M059J (cell line): Measurements from ENCODE around the gene TGFBR2. TPM values are rescaled to one million over a fixed set of nuclear protein-coding genes. Genes with fewer than 3 reads are reported as not detected.
A peak's percentile ranks its signal among the peaks of the same experiment; 100 is the strongest.

Experiments used
- DNase-seq: peaks from one replicate; pipeline ENCODE4 v3.0.0-alpha.2; 2012; ENCODE audit warnings: low read depth
- total RNA-seq: library from RNA; depleted of rRNA; stranded (reverse); fragments of >200 nt; shearing (Covaris generic); gene quantifications from 2 replicates; pipeline ENCODE4 v1.2.3, GENCODE V29; 2014

TGFBR2 gene
- total RNA-seq, 1 experiment from 2014 or later, result 27.1 TPM

DNA sequence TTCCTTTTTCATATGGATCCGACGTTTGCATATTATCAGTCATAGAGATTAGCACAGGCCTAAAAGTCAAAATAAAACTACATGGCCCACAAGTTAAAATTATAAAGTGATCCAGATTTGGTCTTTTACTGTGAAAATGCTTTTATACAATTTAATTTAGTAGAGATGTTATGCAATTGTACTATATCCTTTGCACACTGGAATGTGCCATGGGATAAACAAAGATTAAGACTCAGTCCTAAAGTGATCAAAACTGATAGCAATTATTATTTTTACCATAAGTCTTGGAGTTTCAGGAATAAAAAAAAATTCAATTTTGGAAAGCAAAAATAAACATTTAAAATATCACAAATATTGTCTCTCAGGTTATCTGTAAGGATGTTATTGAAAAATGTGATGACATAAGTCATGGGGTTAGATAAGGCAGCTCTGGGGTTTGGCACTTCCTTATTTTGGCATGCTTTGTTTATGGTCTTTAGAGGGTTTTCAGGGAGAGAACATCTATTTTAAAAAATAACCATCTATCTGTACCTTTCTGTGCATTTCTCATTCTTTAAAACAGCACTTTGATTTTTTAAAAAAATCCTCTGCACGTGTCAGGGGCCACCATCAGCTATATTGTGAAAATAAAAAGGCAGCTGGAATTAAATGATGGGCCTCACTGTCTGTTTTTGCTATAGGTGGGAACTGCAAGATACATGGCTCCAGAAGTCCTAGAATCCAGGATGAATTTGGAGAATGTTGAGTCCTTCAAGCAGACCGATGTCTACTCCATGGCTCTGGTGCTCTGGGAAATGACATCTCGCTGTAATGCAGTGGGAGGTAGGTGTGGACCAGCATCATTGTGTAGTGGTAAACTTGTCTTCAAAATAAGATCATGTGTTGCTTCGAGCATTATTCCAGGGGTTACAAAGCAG, 67.3 kb downstream of the TGFBR2 start:
- DNase-seq, result no peak

DNA sequence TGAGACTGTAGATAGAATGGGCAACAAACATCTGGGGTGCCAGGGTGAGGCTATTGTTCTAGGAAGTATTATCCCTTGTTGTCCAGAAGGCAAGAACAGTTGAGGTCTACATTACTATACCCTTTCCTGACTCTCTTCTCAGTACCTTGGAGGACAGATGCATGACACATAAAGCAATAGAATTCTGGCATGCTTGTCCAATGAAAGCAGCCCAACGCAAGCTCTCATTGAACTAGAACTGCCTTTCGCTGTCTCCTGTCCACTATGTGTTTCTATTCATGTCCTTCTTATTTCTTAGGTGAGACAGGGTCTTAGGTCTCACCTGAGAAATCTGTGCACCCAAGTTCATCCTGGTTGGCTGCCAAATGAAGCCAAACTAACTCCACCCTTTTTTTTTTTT, 68.6 kb downstream of the TGFBR2 start:
- DNase-seq, result no peak

DNA sequence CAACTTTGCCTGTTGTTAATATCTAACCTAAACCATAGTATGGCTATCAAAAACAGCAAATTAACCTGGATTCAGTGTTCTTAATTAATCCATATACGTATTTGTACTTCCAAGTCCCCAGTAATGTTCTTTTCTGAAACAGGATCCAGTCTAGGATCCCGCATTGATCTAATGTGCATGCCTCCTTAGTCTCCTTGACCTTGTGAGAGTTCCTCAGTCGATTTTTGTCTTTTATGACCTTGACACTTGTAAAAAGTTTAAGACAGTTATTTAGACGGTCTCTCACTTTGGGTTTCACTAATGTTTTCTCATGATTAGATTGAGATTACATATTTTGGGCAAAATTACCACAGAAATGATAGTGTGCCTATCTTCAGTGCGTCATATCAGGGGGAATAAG, 69.4 kb downstream of the TGFBR2 start:
- no peak for DNase-seq

DNA sequence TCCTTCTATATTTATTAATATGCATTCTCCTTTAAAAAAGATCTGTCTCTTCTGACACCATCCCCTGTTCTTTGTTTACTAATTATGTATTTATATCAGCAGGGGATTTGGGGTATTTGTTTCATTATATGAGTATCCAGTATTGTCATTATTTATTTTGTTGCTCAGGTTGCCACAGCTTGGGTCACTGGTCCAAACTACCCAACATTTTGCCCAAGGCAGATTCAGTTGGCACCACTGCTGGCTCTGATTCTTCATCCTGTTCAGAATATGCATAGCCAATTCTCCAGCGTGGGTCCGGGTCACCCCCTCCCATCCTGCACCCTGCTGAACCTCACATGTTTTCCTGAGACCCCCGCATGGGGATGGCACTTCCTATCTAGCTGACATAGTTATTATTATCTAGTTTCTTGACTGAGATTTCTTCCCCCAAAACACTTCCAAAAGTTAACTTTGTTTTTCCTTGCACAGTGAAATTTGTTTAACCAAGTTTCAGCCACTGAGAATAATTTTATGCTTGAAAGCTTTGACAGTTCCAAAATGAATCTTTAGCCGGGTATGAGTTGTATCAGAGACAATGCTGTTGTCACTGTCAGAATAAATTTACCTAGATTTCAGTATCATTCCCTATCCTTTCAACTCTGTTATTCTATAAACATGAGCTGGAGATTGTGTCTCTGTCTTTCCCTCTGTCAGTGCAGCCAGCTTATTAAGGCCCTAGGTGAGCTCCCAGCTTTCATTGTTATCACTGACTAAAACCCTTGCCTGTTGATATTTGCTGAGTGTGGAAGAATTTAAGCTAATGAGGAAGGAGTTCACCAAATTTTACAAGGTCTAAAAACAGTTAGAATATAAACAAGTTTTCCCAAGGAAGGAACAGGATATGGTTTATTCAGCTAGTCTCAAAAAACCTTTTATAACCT, 70.3 kb downstream of the TGFBR2 start:
- no peak for DNase-seq

DNA sequence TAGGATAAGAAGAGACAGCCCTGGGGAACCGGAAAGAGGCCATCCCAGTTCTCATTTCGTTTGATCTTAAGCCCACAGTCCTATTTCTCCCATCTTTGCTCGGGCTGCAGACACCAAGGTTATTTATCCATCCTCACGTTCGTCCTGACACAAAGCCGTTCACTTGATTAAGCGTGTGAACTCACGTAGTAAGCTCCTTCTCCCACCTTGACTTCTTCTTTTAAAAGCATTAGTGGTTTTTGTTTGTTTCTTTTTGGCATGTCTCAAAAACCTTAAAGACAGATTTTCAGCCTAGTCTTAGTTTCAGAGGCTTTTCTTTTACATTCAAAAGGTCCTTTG, 70.9 kb downstream of the TGFBR2 start:
- DNase-seq, result no peak

DNA sequence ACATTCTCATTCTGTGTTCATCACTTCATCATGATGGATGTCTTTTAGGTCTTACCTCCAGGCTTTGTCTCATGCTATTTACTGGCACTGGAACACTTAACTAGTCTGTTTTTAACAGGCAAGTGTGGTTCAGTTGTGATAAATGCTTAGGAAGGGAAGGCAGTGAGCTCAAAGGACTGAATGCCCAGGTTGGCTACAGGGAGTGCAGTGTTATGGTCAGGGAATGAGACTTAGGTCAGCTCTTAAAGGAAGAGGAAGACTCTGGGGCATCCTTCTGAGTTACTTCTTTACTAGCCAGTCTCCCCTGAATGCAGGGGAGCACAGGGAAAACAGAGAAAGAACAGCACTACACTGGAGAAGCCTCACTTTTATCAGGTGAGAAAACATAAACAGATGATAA, 72.6 kb downstream of the TGFBR2 start:
- no peak for DNase-seq

DNA sequence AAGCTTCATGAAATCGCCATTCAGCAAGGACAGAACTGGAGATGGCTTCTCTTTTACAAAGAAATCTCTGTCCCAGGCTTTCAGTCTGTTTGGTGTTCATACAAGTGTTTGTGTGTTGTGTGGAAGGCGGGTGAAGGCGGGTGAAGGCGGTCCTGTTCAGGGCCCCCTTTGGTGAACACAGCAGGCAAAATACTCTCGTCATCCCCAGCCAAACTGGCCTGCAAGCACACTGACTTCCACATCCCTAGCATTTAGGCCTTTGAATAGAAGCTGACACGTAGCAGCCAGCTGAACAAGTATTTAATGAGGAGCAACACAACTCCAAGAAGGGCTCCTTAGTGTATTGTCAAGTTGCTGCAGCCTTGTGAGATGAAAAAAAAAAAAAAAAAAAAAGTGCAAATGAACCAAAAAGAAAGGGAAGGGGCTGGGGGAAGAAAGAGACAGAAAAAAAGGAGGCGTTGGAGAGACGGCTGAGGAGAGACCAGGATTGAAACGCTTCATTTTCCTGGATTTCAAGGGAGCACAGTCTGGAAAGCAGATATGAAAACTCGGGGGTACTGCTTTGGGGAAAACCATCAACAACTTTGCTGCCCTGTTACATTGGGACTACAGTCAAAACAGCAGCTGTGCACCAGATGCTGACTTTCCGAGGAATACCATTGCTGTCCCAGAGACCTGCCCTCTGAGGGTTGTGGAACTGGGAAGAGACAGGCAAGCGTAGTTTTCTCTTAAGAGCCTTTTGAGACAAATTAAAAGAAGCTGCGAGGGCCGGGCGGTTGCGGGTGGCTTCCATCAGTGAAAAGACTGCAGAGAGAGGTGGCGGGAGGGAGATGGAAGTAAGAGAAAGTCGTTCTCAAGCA, 74.6 kb downstream of the TGFBR2 start:
- no peak for DNase-seq

DNA sequence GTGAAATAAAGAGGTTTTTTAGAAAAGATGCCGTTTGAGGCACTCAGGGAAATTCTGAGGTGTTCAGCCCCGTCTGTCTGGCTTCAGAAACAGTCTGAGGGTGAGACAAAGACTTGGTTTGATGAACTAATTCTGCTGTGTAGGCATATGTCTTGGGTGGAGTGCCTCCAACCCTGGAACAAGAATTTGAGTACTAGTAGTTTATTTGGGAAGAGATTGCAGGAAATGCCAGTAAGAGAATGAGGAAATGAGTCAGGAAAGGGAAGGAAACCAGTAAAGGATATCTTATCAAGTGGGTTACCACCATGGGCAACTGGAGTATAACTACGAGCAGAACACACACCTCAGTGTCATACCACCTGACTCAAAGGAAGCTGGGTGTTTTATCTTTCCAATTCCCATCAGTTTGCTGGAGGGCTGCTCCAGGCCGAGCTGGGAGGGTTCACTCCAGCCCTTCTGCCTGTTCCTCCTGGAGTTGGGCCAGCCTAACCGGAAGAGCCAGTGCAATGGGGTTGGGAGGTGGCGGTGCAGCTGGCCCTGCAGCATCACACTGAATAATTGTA, 75.3 kb downstream of the TGFBR2 start:
- peak; percentile 34 for DNase-seq

DNA sequence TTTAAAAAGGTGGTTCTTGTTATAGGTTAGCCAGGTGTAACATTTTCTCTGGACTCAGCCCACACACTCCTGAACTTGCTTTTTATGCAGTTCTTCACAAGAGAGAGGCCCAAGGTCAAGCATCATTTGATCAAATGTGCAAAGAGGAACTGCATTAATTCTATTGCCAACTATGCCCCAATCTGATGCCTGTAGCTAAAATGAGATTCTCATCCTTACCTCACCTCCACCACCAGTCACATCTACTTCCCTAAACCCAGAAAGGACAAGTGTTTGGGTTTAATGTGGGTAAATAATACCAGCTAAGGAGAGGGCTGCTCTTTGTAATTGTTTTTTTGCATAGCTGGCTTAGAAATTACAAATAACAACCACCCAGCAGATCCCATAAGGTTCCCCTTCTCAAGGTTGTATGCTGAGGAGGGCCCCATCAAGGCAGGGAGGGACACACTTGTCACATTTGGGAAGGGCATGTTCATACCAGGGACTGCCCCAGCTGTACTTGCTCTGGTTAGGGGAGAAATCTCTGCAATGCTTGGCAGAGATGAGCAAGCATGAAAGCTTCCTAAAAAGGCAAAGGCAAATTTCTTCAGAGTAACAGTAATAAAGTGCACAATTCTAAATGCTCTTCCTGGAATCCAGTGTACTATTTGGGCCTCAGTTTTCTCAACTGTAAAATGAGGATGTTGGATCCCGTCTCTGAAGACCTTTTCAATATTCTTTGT, 76.2 kb downstream of the TGFBR2 start:
- DNase-seq, result no peak

DNA sequence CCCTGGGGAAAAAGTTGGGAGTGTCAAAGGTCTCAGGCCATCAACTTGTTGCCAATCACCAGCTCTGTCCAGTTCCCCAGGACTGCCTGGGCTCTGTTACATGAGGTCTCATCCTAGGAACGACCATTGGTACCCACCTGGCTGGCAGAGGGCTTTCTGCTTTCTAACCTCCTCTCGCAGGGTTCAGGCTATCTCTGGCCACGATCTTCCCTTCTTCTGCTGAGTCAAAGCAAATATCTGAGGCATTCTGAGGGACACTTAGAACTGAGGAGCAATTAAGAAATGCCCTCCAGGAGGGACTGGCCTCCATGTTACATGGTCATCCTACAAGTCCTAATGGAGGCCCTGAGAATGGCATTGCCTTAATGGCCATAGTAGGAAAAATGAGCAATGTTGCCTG, 77.4 kb downstream of the TGFBR2 start:
- peak; percentile 37 for DNase-seq

DNA sequence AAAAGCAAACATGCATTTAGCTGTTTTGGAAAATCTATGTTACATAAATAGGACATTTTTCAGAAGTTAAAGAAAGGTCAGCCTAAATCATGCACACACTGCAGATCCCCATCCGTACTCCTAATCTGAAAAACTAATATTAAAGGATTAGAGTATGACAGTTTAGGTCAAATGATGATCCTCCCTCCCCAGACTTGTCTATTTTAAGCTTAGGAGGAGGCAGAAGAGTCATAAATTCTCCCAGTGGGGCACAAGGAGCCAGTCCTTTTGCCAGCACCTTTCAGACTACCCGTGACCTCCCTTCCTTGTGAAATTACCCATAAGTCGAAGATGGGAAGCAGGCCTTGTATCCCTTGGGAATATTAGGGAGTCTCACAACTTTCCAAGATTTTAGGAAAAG, 78.0 kb downstream of the TGFBR2 start:
- no peak for DNase-seq

DNA sequence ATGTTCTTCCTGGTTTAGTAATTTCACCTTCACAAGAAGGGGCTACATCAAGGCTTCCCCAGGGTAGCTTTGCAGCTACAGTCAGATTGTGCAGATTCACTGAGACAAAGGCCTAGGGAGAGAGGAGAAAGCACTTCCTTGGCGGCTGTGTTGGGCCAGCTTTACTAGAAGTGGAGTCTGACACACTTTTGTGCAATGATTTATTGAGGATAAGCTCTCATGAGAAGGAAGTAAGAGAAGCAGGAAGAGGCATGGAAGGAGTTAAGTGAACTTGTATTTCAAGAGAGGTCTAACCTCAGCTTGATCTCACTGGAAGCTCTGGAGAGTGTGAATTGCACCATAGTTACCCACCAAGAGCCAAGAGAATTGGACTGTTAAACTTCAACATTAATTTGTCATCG, 78.9 kb downstream of the TGFBR2 start:
- DNase-seq, result no peak

DNA sequence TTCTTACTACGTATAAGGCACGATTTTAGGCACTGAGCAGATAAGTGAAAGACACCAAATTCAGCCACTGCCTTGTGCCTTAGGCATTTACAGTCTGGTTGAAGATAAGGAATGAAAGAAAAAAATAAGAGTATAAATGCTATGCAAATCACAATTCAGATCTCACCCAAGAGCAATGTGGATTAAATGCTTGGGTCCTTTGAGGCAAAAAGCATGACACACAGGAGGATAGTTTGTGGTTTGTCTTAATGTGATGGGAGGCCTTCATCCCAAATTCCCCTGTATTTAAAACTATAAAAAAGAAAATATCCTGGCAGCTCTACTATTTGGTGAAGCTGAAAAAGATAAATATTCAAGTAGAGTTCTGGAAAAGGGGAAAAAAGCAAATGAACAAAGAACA, 79.8 kb downstream of the TGFBR2 start:
- DNase-seq, result peak; percentile 13

DNA sequence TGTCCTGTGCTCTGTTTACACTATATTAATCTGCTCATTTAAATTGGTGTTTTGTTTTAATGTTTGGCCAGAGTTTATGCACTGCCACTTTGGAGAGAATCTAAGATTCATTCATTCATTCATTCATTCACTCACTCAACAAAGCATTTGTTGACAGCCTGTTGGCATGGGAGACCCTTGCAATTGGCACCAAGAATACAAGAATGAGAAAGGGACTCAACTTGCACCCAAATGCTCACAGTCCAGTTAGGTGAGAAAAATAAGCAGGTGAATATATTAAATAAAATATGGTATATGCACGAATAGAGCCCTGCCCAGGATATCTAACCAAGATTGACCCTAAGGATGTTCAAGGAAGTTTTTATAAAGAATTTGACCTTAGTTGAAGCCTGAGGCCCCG, 80.4 kb downstream of the TGFBR2 start:
- DNase-seq, result no peak

DNA sequence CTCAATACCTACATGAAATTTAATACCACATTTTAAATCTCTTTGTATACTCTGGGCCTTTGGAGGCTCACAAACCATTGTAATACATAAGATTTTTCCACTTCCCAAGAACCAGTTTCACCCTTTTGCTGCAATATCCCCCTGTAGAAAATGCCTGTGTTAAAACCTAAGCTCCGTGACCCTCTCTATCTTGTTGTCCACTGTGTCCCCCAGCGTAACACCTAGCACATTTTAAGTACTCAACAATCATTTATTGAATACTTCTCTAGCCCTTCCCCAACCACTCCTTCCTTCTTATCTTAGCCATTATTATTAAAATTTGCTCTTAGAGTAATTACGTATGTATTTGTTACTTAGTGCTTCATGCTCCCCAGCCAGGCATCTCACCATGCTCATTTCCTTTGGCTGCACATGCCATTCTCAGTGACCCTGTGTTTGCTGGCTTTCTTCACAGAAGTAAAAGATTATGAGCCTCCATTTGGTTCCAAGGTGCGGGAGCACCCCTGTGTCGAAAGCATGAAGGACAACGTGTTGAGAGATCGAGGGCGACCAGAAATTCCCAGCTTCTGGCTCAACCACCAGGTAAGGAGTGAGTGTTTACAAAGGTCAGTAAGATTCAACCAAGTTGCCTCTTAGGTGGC, 81.6 kb downstream of the TGFBR2 start:
- no peak for DNase-seq

DNA sequence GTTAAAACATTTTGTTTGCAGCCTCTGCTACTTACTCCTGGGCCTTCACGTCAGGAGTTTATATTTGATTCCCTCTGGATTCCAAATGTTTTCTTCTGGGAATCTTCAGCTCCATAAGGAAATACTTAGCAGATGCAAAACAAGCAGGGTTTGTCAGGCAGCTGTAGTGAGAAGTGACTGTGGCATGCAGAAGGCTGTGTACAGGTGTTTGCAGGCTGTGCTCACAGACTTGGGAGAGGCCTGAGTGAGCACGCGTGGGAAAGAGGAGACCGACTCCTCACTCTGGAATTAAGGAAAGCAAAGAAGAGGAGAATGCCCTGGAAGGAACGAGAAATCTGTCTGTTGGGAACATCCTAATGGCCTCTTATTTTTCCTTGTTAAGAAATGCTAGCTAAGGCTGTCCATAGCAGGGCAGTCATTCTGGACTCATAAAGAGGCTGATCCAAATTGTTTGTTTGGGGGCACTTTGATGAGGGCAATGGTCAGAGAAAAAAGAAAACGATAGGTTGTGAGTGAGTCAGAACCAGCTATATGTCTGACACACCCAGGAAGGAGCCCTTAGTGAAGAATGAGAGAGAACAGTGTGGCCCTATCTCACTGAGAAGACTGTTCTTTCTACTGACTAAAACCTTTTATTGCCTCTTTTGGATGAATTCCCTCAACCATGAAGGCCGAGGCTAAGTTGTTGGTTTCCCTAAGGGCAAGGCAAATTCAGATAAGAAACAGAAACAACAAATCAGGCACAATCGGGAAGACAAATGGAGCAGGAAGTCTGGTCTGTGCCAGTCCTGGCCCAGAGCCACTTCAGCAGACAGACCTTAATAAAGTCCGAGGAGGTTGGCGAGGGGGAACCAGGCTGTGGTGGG, 82.6 kb downstream of the TGFBR2 start:
- DNase-seq, result peak; percentile 87

DNA sequence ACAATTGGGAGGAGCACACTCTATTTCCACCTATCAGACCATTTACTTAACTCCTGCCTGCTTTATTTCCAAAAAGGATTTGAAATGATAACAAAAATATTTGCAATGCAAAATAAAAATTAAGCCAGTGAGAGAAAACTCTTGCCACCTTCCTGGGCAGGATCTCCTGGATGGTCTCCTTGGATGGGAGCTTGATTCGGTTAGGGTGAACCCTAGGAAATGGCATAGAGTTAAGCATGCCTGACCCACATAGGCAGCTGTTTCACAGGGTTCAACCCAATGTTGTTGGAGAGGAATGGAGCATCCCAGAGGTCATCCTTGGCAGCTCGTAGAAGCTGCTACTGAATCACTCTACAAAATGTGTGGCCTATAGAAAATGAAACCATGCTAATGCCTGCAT, 83.8 kb downstream of the TGFBR2 start:
- DNase-seq, result no peak

DNA sequence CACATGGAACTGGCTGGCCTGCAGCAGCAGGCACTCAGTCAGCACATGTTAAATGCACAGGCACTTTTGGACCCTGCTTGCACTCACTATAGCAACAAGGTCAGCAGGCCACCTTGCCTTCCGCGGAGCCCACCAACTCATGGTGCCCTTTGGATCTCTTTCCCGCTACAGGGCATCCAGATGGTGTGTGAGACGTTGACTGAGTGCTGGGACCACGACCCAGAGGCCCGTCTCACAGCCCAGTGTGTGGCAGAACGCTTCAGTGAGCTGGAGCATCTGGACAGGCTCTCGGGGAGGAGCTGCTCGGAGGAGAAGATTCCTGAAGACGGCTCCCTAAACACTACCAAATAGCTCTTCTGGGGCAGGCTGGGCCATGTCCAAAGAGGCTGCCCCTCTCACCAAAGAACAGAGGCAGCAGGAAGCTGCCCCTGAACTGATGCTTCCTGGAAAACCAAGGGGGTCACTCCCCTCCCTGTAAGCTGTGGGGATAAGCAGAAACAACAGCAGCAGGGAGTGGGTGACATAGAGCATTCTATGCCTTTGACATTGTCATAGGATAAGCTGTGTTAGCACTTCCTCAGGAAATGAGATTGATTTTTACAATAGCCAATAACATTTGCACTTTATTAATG, 85.0 kb downstream of the TGFBR2 start:
- DNase-seq, result no peak

DNA sequence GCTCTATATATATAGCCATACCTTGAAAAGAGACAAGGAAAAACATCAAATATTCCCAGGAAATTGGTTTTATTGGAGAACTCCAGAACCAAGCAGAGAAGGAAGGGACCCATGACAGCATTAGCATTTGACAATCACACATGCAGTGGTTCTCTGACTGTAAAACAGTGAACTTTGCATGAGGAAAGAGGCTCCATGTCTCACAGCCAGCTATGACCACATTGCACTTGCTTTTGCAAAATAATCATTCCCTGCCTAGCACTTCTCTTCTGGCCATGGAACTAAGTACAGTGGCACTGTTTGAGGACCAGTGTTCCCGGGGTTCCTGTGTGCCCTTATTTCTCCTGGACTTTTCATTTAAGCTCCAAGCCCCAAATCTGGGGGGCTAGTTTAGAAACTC, 85.5 kb downstream of the TGFBR2 start:
- no peak for DNase-seq
